Activated CD8-positive, alpha-beta T cell treated with anti-CD3 and anti-CD28 coated beads for 36 hours (primary cell): ENCODE results near the gene PPL. TPM values are rescaled to one million over a fixed set of nuclear protein-coding genes. Genes with fewer than 3 reads are reported as not detected.

Source experiments
- ATAC-seq: fragments of 200-7000 bp; cut with Tn5 transposase; one replicate; pipeline ENCODE4 v1.10.0; 2021; ENCODE audit warnings: mild to moderate bottlenecking, moderate library complexity
- CTCF ChIA-PET: fragments of 350-600 bp; sonication (Branson Sonifier 250); formaldehyde crosslinking; loops from one replicate; lab custom pipeline; 2021; ENCODE audit warnings: antibody characterized with exemption; lab: Charles Lee
- POLR2A ChIA-PET: fragments of 350-600 bp; sonication (Branson Sonifier 250); formaldehyde crosslinking; loops from one replicate; lab custom pipeline; 2021; ENCODE audit warnings: antibody characterized with exemption; lab: Charles Lee
- DNase-seq: peaks from one replicate; pipeline ENCODE4 v3.0.0-alpha.2; 2020
- H3K27ac Mint-ChIP-seq: one replicate; pipeline ENCODE4 v1.8.0; 2021; ENCODE audit warnings: mild to moderate bottlenecking, mixed read lengths
- H3K27me3 Mint-ChIP-seq: one replicate; pipeline ENCODE4 v1.8.0; 2021; ENCODE audit warnings: mixed read lengths
- H3K36me3 Mint-ChIP-seq: one replicate; pipeline ENCODE4 v1.8.0; 2021; ENCODE audit warnings: low read depth, mixed read lengths
- H3K4me1 Mint-ChIP-seq: one replicate; pipeline ENCODE4 v1.8.0; 2021; ENCODE audit warnings: low read depth, mixed read lengths
- H3K4me3 Mint-ChIP-seq: one replicate; pipeline ENCODE4 v1.8.0; 2021; ENCODE audit warnings: mild to moderate bottlenecking, moderate library complexity, mixed read lengths
- H3K9me3 Mint-ChIP-seq: one replicate; pipeline ENCODE4 v1.8.0; 2021; ENCODE audit warnings: mixed read lengths
- intact Hi-C: fragments of 100-400 bp; cut with micrococcal nuclease; formaldehyde crosslinking; loops from one replicate; pipeline ENCODE4 v1.10.0; 2022
- total RNA-seq, 2 experiments: library from RNA; stranded (reverse); gene quantifications; one replicate each; pipeline ENCODE4 v1.2.3, GENCODE V29; 2021
- TF ChIP-seq, protein P1 (sequence below): fragments of 200-600 bp; IDR thresholded peaks from one replicate; pipeline ENCODE4 v1.8.0; 2022; ENCODE audit warnings: antibody characterized with exemption, mild to moderate bottlenecking

Gene PPL
- total RNA-seq, 2 experiments from 2014 or later = 0.05 TPM; not detected in 1

DNA sequence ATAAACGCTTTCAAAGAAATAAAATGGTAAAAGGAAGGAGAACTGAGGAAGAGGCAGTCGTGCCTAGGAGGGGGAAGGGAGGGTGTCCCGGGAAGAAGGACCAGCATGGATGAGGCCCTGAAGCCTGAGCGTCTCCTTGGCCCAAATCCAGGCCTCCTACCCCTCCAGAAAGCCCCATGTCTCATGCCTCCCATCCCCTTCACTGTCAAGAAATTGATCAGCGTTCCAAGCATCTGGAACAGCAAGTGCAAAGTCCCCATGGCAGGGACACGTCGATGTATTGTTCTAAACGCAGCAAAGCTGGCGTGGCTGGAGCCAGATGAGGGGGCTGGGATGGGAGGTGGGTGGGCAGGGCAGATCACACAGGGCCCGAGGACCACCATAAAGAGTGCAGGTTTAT is 43.7 kb upstream of the PPL start:
- ChIA-PET CTCF (no interaction called here), POLR2A (no interaction called here)
- no peak overlapping the region for H3K27ac Mint-ChIP-seq
- DNase-seq = no peak
- no peaks in the 10 kb centered on the region for H3K9me3 Mint-ChIP-seq
- no peaks in the 10 kb centered on the region for H3K27me3 Mint-ChIP-seq
- intact Hi-C loops = no loop called here
- TF ChIP-seq, protein P1, sequence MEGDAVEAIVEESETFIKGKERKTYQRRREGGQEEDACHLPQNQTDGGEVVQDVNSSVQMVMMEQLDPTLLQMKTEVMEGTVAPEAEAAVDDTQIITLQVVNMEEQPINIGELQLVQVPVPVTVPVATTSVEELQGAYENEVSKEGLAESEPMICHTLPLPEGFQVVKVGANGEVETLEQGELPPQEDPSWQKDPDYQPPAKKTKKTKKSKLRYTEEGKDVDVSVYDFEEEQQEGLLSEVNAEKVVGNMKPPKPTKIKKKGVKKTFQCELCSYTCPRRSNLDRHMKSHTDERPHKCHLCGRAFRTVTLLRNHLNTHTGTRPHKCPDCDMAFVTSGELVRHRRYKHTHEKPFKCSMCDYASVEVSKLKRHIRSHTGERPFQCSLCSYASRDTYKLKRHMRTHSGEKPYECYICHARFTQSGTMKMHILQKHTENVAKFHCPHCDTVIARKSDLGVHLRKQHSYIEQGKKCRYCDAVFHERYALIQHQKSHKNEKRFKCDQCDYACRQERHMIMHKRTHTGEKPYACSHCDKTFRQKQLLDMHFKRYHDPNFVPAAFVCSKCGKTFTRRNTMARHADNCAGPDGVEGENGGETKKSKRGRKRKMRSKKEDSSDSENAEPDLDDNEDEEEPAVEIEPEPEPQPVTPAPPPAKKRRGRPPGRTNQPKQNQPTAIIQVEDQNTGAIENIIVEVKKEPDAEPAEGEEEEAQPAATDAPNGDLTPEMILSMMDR = no peak
- H3K36me3 Mint-ChIP-seq = no peaks in the 10 kb centered on the region
- no peak for ATAC-seq
- no peaks in the 10 kb centered on the region for H3K4me1 Mint-ChIP-seq
- no peak overlapping the region for H3K4me3 Mint-ChIP-seq

DNA sequence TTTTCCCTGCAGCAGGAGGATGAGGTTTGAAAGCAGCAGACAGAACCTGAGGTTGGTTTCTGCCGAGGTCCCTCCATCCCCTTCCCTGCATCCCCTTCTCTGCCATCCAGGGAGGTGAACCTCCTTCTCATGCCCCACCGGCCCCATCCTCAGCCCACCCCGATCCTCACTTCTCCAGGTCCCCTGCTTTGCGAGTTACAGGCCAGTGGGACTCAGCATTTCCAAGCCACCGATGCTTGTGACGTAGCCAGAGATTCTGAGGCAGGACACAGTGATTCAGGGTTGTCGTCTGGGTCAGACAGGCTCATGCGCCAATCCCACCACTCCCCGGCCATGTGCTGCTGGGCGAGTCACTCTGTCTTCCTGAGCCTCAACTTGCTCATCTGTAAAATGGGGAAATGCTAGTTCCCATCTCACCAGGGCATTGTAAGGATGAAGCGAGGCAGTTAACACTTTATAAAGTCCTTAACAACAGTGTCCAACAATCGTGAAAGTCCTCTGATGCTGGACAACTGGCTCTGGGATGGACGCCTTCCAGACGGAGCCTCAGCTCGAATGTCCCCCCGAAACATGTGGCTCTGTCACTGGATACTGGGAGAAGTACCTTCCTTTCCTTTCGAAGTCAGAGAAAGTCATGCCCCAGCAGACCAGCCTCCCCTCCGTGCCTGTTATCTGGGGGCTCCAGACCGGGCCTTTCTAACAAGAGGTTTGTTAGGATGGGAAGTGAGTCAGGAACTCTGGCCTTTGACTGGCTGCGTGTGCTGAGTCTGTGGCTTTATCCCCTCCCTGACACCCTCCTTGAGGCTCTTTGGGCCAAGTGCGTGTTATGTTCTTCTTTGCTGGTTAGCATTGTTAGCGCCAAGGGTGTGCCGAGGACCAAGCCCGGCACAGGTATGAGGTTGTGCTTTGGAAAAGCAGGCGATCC is 43.0 kb upstream of the PPL start:
- H3K9me3 Mint-ChIP-seq = no peaks in the 10 kb centered on the region
- H3K27ac Mint-ChIP-seq = no peak overlapping the region
- intact Hi-C loops = no loop called here
- ChIA-PET POLR2A (no interaction called here), CTCF (no interaction called here)
- H3K4me1 Mint-ChIP-seq = no peaks in the 10 kb centered on the region
- DNase-seq = no peak
- H3K36me3 Mint-ChIP-seq = no peaks in the 10 kb centered on the region
- H3K4me3 Mint-ChIP-seq = no peak overlapping the region
- H3K27me3 Mint-ChIP-seq = no peaks in the 10 kb centered on the region
- TF ChIP-seq, protein P1 = no peak
- no peak for ATAC-seq

DNA sequence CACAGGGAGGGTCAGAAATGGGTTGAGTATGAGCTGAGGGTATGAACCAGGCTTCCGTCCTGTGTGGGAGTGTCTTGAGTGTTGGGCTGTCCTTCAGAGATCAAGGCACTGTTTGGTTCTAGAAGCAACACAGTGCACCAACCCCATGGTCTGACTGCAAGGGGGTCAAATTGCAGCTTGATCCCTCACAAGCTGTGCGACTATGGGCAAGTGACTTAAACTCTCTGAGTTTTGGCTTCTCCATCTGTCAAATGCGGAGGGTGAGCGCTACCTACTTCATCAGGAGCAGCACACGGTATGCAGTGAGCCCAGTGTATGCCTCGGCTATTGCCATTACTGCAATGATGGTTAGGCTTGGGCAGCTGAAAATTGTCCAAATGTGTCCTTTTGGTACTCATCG is 42.2 kb upstream of the PPL start:
- Mint-ChIP-seq H3K9me3 (no peaks in the 10 kb centered on the region), H3K27me3 (no peaks in the 10 kb centered on the region), H3K36me3 (no peaks in the 10 kb centered on the region), H3K4me1 (no peaks in the 10 kb centered on the region), H3K27ac (no peak overlapping the region), H3K4me3 (no peak overlapping the region)
- intact Hi-C loops = no loop called here
- no peak for DNase-seq
- CTCF ChIA-PET = no interaction called here
- TF ChIP-seq, protein P1 = no peak
- POLR2A ChIA-PET = no interaction called here
- ATAC-seq = no peak

DNA sequence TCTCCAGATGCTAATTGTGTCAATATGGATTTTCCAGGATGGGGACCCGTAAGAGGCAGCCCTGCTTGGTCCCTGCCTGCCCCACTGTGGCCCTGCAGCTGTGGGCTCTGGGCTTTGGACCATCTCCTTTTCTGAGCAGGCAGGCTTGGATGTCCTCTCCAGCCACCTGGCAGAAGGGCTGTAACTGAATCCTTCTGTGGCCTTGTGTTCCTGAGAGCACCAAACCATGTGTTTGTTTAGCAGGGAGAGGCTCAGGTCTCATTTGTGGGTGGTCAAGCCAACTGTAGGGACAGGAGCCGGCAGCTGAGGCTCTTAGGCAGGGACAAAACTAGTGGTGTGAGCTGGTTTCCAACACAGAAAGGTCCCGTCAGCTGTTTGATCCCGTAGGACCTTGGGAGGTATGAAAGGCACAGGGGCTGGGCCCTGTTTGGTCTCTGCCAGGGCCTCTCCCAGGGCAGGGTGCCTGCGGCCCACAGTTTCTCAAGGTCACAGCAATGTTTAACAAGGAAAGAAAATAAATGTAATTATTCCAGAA is 39.7 kb upstream of the PPL start:
- no peak for ATAC-seq
- POLR2A ChIA-PET = no interaction called here

More for the DNA sequence above, 39.7 kb upstream of the PPL start:
- no peak for DNase-seq
- Mint-ChIP-seq H3K36me3 (no peaks in the 10 kb centered on the region), H3K27me3 (peaks cover 6% of the 10 kb centered on the region), H3K27ac (no peak overlapping the region), H3K4me1 (peaks cover 6% of the 10 kb centered on the region), H3K4me3 (no peak overlapping the region), H3K9me3 (no peaks in the 10 kb centered on the region)
- intact Hi-C loops = no loop called here
- TF ChIP-seq, protein P1 = no peak
- CTCF ChIA-PET = no interaction called here
